ENCODE data around the gene RUNDC3A.
"Not testable (repeated sequence)": the region's sequence is repeated elsewhere in the genome, so short reads cannot be mapped to it uniquely, and the experiment has no call there.

RUNDC3A gene

GRCh38 chr17:44361292-44362260 lies 53.2 kb downstream of the RUNDC3A start:
- FAIRE-seq: no peak

GRCh38 chr17:44362459-44362948 lies 54.1 kb downstream of the RUNDC3A start:
- no peak for FAIRE-seq

- FAIRE-seq: no peak
Measured at GRCh38 chr17:44362949-44363612, 54.7 kb downstream of the RUNDC3A start.

DNA sequence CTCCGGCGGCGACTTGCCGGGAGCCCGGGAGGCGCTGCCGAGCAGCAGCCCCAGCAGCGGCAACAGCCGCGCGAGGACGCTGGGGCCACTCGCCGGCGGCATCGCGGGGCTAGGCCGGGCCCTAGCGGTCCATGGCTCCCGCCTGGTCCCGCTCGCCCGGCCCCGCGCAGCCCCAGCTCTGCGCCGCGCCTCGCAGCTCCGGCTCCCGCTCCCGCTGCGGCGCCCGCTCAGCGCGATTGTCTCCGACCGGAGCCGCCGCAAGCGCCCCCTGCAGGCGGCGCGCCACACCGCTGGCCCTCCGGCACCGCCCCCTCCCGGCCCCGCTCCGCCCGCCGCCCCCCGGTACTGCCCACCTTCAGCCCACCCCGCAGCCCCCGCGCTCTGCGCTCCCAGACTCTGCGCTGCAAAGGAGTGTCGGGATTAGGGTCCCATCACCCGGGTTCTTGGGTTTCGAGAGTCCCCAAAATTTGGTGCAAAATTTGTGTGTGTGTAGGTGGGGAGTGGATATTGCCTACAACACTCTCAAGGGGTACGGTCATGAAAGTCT lies 55.3 kb downstream of the RUNDC3A start, which contains the start of gene FAM171A2:
FAM171A2 (minus strand) TSS at position 241 of the 547 bp plus-strand sequence; CDS start at position 102, 139 bp downstream.
- FAIRE-seq: no peak

GRCh38 chr17:44365051-44365450 lies 56.6 kb downstream of the RUNDC3A start:
- not testable (repeated sequence) for FAIRE-seq

DNA sequence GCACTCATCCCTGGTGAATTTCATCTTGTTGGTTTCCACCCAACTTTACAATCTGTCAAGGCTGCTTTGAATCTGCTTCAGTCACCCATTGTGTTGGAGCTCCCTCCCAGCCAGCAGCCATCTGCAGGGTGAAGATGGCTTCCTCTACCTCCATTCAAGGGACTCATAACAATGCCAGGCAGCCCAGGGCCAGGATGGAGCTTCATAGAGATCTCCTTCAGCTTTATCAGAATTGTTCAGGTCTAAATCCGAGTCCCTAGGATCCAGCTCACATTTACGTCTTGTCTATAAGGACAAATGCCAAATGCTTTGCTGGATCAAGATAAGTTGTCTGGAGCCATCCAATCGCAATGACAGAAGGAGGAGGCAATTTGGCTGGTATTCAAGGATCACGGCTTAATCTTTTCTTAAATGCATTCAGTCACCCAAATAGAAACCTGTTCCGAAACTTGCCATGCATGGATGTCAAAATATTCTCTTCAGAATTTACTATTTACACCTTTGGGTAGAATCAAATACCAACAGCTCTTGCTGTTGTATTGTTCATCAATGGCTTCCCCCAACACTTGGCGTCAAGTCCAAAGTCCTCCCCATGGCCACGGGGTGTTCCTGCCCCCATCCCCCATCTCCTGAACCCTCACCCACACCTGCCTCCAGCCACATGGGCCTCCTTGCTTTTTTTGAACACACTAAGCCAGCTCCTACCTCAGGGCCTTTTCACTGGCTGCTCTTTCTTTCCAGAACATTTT lies 59.0 kb downstream of the RUNDC3A start:
- FAIRE-seq: no peak

All from A204.1 (cell line).